GM20000 (cell line): ENCODE measurements around the gene LPP.

Source experiments
- DNase-seq: peaks from one replicate; pipeline ENCODE4 v3.0.0; 2012; ENCODE audit warnings: low spot score
- CTCF ChIP-seq: IDR thresholded peaks from 2 replicates; pipeline ENCODE4 v1.5.1; 2012; ENCODE audit warnings: mild to moderate bottlenecking, control low read depth; ENCODE audit errors: extremely low read depth, missing control alignments

Gene LPP

GRCh38 chr3:188476935-188477334, 323.0 kb downstream of the LPP start:
- DNase-seq, result no peak
- no peak for TF ChIP-seq CTCF

GRCh38 chr3:188480011-188480410, 326.1 kb downstream of the LPP start:
- DNase-seq, result no peak

GRCh38 chr3:188482929-188483328, 329.0 kb downstream of the LPP start:
- TF ChIP-seq CTCF, result no peak
- no peak for DNase-seq

More at GRCh38 chr3:188480011-188480410, 326.1 kb downstream of the LPP start:
- no peak for TF ChIP-seq CTCF

- no peak for TF ChIP-seq CTCF
- no peak for DNase-seq
These were observed 332.2 kb downstream of the LPP start for GRCh38 chr3:188486126-188486525.

- DNase-seq, result no peak
- no peak for TF ChIP-seq CTCF
These were observed 333.0 kb downstream of the LPP start for GRCh38 chr3:188486952-188487351.

- no peak for DNase-seq
- TF ChIP-seq CTCF, result no peak
These were observed 333.7 kb downstream of the LPP start for GRCh38 chr3:188487652-188488051.

- DNase-seq, result no peak
- TF ChIP-seq CTCF, result no peak
These were observed 334.8 kb downstream of the LPP start for GRCh38 chr3:188488801-188489200.
